Thoracic aorta (tissue), 2 donors: ENCODE data around the gene CCR2. TPM values are rescaled to one million over a fixed set of nuclear protein-coding genes. Genes with fewer than 3 reads are reported as not detected.
"Not testable (repeated sequence)": the region's sequence is repeated elsewhere in the genome, so short reads cannot be mapped to it uniquely, and the experiment has no call there.

Experiments used
- ATAC-seq: fragments of 150-250 bp; one replicate; pipeline ENCODE4 v1.8.0; 2017; ENCODE audit warnings: low read depth; ENCODE audit not compliant: insufficient number of reproducible peaks, low FRiP score
- DNase-seq: peaks from one replicate; pipeline ENCODE4 v3.0.0-alpha.2; 2020; ENCODE audit warnings: low spot score
- H3K27ac ChIP-seq, 2 donors: fragments of 200-600 bp; sonication (generic); 1 replicate in 1 of 2; 2 replicates in 1 of 2; pipeline ENCODE4 v1.5.1; 2016; ENCODE audit warnings: mild to moderate bottlenecking in 2 of 2, moderate library complexity in 2 of 2
- H3K27me3 ChIP-seq: fragments of 200-600 bp; sonication (generic); replicated peaks from 2 replicates; pipeline ENCODE4 v1.6.0; 2016; ENCODE audit warnings: mild to moderate bottlenecking; ENCODE audit not compliant: insufficient read depth
- H3K36me3 ChIP-seq: fragments of 200-600 bp; sonication (generic); one replicate; pipeline ENCODE4 v1.5.1; 2016
- H3K4me1 ChIP-seq, 2 donors: fragments of 200-600 bp; sonication (generic); 1 replicate in 1 of 2; 2 replicates in 1 of 2; pipeline versions ENCODE4 v1.5.1 to v1.6.0; 2016; ENCODE audit warnings: low read depth in 2 of 2, mild to moderate bottlenecking in 1 of 2; ENCODE audit not compliant: control insufficient read depth in 1 of 2
- H3K4me3 ChIP-seq: fragments of 200-600 bp; sonication (generic); 2 replicates; pipeline ENCODE4 v1.5.1; 2016; ENCODE audit warnings: mild to moderate bottlenecking
- H3K9me3 ChIP-seq: fragments of 200-600 bp; sonication (generic); 2 replicates; pipeline ENCODE4 v1.5.1; 2016
- CTCF ChIP-seq: fragments of 200-600 bp; sonication (generic); IDR thresholded peaks from one replicate; pipeline ENCODE4 v1.5.1; 2019; ENCODE audit warnings: antibody characterized with exemption
- total RNA-seq, 2 donors: library from RNA; depleted of rRNA; stranded (reverse); fragments of >200 nt; gene quantifications; one replicate each; pipeline versions ENCODE4 v1.1.0 to v1.2.3, GENCODE V29; 2016

CCR2 gene
- total RNA-seq, 2 donors from 2014 or later = 0.41 to 8.2 TPM

DNA sequence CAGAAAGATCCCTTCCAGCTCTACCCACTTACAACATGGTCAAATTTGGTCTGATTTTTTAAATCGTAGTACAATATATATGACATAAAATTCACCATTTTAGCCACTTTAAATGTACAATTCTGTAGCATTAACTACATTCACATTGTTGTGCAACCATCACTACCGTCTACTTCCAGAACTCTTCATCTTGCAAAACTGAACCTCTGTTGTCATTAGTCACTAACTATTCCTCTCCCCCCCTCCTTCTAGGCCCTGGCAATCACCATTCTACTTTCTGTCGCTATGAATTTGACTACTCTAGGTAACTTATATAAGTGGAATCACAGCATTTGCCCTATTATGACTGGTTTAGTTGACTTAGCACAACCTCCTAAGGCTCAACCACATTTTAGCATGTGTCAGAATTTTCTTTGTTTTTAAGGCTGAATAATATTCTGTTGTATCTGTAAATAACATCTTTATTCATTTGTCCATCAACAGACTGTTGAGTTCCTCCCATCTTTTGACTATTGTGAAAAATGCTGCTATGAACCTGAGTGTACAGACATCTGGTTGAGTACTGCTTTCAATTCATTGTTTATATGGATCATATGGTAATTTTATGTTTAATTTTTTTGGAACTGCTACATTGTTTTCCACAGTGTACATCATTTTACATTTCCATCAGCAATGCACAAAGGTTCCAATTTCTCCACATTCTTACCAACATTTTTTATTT is 35.5 kb upstream of the CCR2 start:
- DNase-seq = no peak
- Histone ChIP-seq H3K27me3 (no peaks in the 10 kb centered on the region), H3K4me1 (peaks cover 0 to under 1% of the 10 kb centered on the region in 2 donors), H3K9me3 (no peaks in the 10 kb centered on the region), H3K36me3 (no peaks in the 10 kb centered on the region), H3K27ac (no peak overlapping the region), H3K4me3 (no peak overlapping the region)
- no peak for TF ChIP-seq CTCF
- no peak for ATAC-seq

DNA sequence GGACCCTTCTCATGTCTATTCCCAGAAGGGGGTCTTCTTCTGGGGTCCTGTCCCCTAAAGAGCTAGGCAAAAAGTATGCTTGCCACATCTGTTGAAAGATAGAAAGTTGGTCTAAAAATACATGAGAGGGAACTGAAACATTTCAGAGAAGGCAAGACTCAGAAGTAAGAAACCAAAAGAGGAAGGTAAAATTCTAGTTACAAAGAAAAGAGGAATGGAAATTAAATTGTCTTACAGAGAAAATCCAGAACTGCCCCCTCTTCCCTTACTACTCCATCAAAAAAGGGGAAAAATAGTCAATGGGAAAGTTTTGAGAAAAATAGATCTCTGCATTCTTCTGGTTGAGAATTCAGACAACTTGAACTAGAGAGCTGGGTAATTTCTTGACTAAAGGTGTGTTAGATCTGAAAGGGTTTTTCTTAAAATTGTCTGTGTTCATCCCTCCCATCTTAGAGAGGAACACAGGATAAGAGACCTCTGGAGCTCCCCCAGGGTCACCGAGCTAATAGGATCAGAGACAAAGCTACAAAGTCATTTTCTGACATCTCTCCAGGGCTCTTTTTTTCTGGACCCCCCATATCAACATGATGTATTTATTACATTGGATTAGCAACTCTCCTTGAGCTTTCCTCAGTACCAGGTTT is 32.3 kb upstream of the CCR2 start:
- Histone ChIP-seq H3K27me3 (no peaks in the 10 kb centered on the region), H3K9me3 (no peaks in the 10 kb centered on the region), H3K27ac (no peak overlapping the region), H3K4me3 (no peak overlapping the region), H3K4me1 (no peaks in the 10 kb centered on the region), H3K36me3 (no peaks in the 10 kb centered on the region)
- ATAC-seq (no peak), DNase-seq (no peak)
- no peak for TF ChIP-seq CTCF

GRCh38 chr3:46324036-46324435 is 29.9 kb upstream of the CCR2 start:
- Histone ChIP-seq H3K9me3 (no peaks in the 10 kb centered on the region), H3K4me3 (no peak overlapping the region), H3K27ac (no peak overlapping the region), H3K36me3 (no peaks in the 10 kb centered on the region), H3K27me3 (no peaks in the 10 kb centered on the region), H3K4me1 (no peaks in the 10 kb centered on the region)
- ATAC-seq (no peak), DNase-seq (no peak)
- no peak for TF ChIP-seq CTCF

GRCh38 chr3:46325645-46326300 is 28.1 kb upstream of the CCR2 start:
- Histone ChIP-seq H3K9me3 (no peaks in the 10 kb centered on the region), H3K36me3 (no peaks in the 10 kb centered on the region), H3K4me3 (no peak overlapping the region), H3K4me1 (no peaks in the 10 kb centered on the region), H3K27me3 (no peaks in the 10 kb centered on the region), H3K27ac (no peak overlapping the region)
- DNase-seq (no peak), ATAC-seq (no peak)
- no peak for TF ChIP-seq CTCF

GRCh38 chr3:46330676-46331075 is 23.2 kb upstream of the CCR2 start:
- not testable (repeated sequence) for H3K27ac ChIP-seq, H3K27me3 ChIP-seq, ATAC-seq, H3K4me3 ChIP-seq, H3K36me3 ChIP-seq, DNase-seq, H3K4me1 ChIP-seq, H3K9me3 ChIP-seq
